BE2C (cell line): ENCODE measurements around the gene SPSB2.

Experiments used
- DNase-seq: peaks from one replicate; pipeline ENCODE4 v3.0.0-alpha.2; 2020
- H3K27me3 ChIP-seq: fragments of 250-450 bp; sonication (Bioruptor Pico); 2 replicates; pipeline ENCODE4 v1.5.1; 2020; ENCODE audit warnings: mild to moderate bottlenecking
- H3K36me3 ChIP-seq: fragments of 250-450 bp; sonication (Bioruptor Pico); 2 replicates; pipeline ENCODE4 v1.5.1; 2020; ENCODE audit warnings: mild to moderate bottlenecking
- H3K4me1 ChIP-seq: fragments of 250-450 bp; sonication (Bioruptor Pico); 2 replicates; pipeline ENCODE4 v1.5.1; 2020
- H3K4me3 ChIP-seq: 2 replicates; pipeline ENCODE4 v1.5.1; 2011; ENCODE audit warnings: low read depth, low read length
- H3K9me3 ChIP-seq: fragments of 250-450 bp; sonication (Bioruptor Pico); 2 replicates; pipeline ENCODE4 v1.5.1; 2020
- TF ChIP-seq, protein P1 (sequence below): IDR thresholded peaks from 2 replicates; pipeline ENCODE4 v1.5.1; 2012; ENCODE audit warnings: mild to moderate bottlenecking, low read depth, low read length

The SPSB2 gene

DNA sequence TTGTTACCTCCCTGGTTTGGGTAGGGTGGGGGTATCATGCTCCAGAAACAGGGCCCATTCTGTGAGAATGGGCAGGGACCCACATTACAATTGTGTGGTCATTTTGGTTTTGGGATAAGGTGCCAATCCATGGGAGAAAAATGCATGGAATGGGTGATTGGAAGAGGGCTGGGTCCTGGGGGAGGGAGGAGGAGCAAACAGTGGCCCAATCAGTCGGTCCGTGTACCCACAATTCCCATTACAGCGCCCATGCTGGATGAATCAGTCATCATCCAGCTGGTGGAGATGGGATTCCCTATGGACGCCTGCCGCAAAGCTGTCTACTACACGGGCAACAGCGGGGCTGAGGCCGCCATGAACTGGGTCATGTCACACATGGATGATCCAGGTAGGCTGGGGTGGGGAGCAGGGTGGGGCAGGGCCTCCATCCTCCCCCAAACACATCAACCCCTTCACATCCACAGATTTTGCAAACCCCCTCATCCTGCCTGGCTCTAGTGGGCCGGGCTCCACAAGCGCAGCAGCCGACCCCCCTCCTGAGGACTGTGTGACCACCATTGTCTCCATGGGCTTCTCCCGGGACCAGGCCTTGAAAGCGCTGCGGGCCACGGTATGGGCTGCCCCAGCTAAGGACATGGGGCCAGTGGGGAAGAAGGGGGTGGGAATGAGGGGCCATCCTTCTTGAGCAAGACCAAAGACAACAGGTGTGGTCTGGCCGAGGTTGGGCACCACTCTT, 9.3 kb downstream of the SPSB2 start:
- H3K4me1 ChIP-seq: peaks cover 6% of the 10 kb centered on the region
- no peak overlapping the region for H3K4me3 ChIP-seq
- no peaks in the 10 kb centered on the region for H3K27me3 ChIP-seq
- peaks cover 62% of the 10 kb centered on the region for H3K36me3 ChIP-seq
- H3K9me3 ChIP-seq: no peaks in the 10 kb centered on the region
- no peak for DNase-seq
- TF ChIP-seq, protein P1, sequence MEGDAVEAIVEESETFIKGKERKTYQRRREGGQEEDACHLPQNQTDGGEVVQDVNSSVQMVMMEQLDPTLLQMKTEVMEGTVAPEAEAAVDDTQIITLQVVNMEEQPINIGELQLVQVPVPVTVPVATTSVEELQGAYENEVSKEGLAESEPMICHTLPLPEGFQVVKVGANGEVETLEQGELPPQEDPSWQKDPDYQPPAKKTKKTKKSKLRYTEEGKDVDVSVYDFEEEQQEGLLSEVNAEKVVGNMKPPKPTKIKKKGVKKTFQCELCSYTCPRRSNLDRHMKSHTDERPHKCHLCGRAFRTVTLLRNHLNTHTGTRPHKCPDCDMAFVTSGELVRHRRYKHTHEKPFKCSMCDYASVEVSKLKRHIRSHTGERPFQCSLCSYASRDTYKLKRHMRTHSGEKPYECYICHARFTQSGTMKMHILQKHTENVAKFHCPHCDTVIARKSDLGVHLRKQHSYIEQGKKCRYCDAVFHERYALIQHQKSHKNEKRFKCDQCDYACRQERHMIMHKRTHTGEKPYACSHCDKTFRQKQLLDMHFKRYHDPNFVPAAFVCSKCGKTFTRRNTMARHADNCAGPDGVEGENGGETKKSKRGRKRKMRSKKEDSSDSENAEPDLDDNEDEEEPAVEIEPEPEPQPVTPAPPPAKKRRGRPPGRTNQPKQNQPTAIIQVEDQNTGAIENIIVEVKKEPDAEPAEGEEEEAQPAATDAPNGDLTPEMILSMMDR: no peak

DNA sequence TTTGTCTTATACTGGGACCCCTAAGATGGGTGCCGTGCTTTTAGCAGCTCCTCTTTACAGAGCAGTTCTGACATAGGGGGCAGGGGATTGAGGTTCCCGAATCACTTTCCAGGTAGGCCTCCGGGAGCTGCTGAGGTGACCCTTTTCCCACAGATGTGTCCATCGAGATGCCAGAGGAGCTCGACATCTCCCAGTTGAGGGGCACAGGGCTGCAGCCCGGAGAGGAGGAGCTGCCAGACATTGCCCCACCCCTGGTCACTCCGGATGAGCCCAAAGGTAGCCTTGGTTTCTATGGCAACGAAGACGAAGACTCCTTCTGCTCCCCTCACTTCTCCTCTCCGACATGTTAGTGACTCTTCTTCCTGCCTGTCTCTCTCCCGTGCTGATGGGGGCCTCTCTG, 10.1 kb downstream of the SPSB2 start:
- TF ChIP-seq, protein P1: no peak
- H3K4me3 ChIP-seq: no peak overlapping the region
- peaks cover 69% of the 10 kb centered on the region for H3K36me3 ChIP-seq
- peaks cover 6% of the 10 kb centered on the region for H3K4me1 ChIP-seq
- H3K27me3 ChIP-seq: no peaks in the 10 kb centered on the region
- DNase-seq: no peak
- no peaks in the 10 kb centered on the region for H3K9me3 ChIP-seq

GRCh38 chr12:6861391-6861790, 11.7 kb downstream of the SPSB2 start:
- Histone ChIP-seq H3K9me3 (no peaks in the 10 kb centered on the region), H3K36me3 (peaks cover 84% of the 10 kb centered on the region), H3K4me1 (peaks cover under 1% of the 10 kb centered on the region), H3K4me3 (no peak overlapping the region), H3K27me3 (no peaks in the 10 kb centered on the region)
- TF ChIP-seq, protein P1: no peak
- no peak for DNase-seq

DNA sequence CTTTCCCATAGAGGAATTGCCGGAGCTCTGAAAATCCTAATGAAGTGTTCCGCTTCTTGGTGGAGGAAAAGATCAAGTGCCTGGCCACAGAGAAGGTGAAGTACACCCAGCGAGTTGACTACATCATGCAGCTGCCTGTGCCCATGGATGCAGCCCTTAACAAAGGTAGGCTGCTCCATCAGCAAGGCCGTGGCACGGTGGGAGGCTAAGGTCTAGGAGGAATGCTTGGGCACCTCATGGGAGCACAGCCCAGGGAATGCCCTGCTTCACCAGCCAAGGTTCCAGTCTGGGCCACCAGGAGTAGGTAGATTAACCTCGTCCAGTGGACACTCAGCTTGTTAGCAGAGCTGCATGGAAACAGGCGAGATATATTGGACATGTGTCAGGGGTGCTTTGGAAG, 12.2 kb downstream of the SPSB2 start:
- H3K4me1 ChIP-seq: no peaks in the 10 kb centered on the region
- TF ChIP-seq, protein P1: no peak
- no peak for DNase-seq
- H3K9me3 ChIP-seq: no peaks in the 10 kb centered on the region
- no peak overlapping the region for H3K4me3 ChIP-seq
- peaks cover 82% of the 10 kb centered on the region for H3K36me3 ChIP-seq
- H3K27me3 ChIP-seq: no peaks in the 10 kb centered on the region

GRCh38 chr12:6860116-6860515, 13.0 kb downstream of the SPSB2 start:
- Histone ChIP-seq H3K4me3 (no peak overlapping the region), H3K9me3 (no peaks in the 10 kb centered on the region), H3K27me3 (no peaks in the 10 kb centered on the region), H3K4me1 (no peaks in the 10 kb centered on the region), H3K36me3 (peaks cover 82% of the 10 kb centered on the region)
- DNase-seq: no peak
- TF ChIP-seq, protein P1: no peak

DNA sequence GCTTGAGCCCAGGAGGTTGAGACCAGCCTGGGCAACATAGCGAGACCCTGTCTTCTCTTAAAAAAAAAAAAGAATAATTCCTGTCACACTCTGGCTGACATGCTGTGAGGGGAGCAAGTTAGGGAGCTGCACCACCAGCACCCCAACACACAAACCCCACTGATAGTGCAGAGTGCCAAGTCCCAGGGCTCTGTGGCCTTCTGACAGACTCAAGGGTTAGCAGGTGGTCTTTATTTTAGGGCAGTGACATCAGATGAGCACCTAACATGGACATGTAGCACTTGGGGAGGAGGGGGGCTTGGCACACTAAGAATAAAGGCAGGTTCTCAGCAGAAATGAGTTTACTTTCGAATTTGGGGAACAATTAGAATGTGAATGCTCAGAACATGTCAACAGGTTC, 14.3 kb downstream of the SPSB2 start:
- DNase-seq: no peak
- H3K4me1 ChIP-seq: no peaks in the 10 kb centered on the region
- no peaks in the 10 kb centered on the region for H3K9me3 ChIP-seq
- H3K4me3 ChIP-seq: no peak overlapping the region
- H3K27me3 ChIP-seq: no peaks in the 10 kb centered on the region
- TF ChIP-seq, protein P1: no peak
- peaks cover 77% of the 10 kb centered on the region for H3K36me3 ChIP-seq
